CD14-positive monocyte (primary cell): ENCODE data around the gene SLC4A1. TPM values are rescaled to one million over a fixed set of nuclear protein-coding genes. Genes with fewer than 3 reads are reported as not detected.

Source experiments
- DNase-seq, 3 donors: peaks; one replicate each; pipeline ENCODE4 v3.0.0-alpha.2; 2011 to 2022
- H2AFZ ChIP-seq: 2 replicates; pipeline ENCODE4 v1.6.0; 2012; ENCODE audit warnings: mild to moderate bottlenecking, low read depth, low read length, inconsistent platforms; ENCODE audit not compliant: insufficient read depth, poor library complexity, severe bottlenecking
- H3K27ac ChIP-seq, 2 donors: 1 replicate in 1 of 2; 2 replicates in 1 of 2; pipeline ENCODE4 v1.5.1; 2012 to 2013; ENCODE audit warnings: low read length in 2 of 2, control low read depth in 1 of 2, inconsistent platforms in 1 of 2, low read depth in 1 of 2, mild to moderate bottlenecking in 1 of 2
- H3K27me3 ChIP-seq, 2 donors: one replicate each; pipeline versions ENCODE4 v1.6.0 to v1.6.1; 2011 to 2013; ENCODE audit warnings: low read length in 2 of 2; ENCODE audit not compliant: control insufficient read depth in 2 of 2, insufficient read depth in 2 of 2
- H3K36me3 ChIP-seq, 2 donors: replicated peaks in 1 of 2; 1 replicate in 1 of 2; 2 replicates in 1 of 2; pipeline versions ENCODE4 v1.5.1 to v1.6.1; 2012 to 2013; ENCODE audit warnings: low read length in 2 of 2, control low read depth in 1 of 2, inconsistent platforms in 1 of 2, mild to moderate bottlenecking in 1 of 2; ENCODE audit not compliant: insufficient read depth in 2 of 2, control insufficient read depth in 1 of 2
- H3K4me1 ChIP-seq, 2 donors: 1 replicate in 1 of 2; 2 replicates in 1 of 2; pipeline versions ENCODE4 v1.5.1 to v1.6.1; 2012 to 2013; ENCODE audit warnings: low read length in 2 of 2, control low read depth in 1 of 2, inconsistent platforms in 1 of 2, mild to moderate bottlenecking in 1 of 2, moderate library complexity in 1 of 2; ENCODE audit not compliant: insufficient read depth in 2 of 2, control insufficient read depth in 1 of 2
- H3K4me2 ChIP-seq: replicated peaks from 2 replicates; pipeline ENCODE3; 2012; ENCODE audit warnings: low read length, moderate library complexity, mild to moderate bottlenecking; ENCODE audit not compliant: poor library complexity, severe bottlenecking; ENCODE audit errors: extremely low read depth
- H3K4me3 ChIP-seq, 3 experiments: fragments of 200-600 bp in 1 of 3; sonication (generic) in 1 of 3; replicated peaks in 1 of 3; 1 replicate in 2 of 3; 2 replicates in 1 of 3; pipeline ENCODE4 v1.5.1; 2011 to 2013; ENCODE audit warnings: low read length in 3 of 3, mild to moderate bottlenecking in 3 of 3, control low read depth in 2 of 3, low read depth in 2 of 3, inconsistent platforms in 1 of 3, moderate library complexity in 1 of 3
- H3K79me2 ChIP-seq: 2 replicates; pipeline ENCODE4 v1.6.0; 2012; ENCODE audit warnings: mild to moderate bottlenecking, control low read depth, inconsistent platforms, low read length, moderate library complexity; ENCODE audit not compliant: insufficient read depth
- H3K9ac ChIP-seq: 2 replicates; pipeline ENCODE4 v1.6.0; 2017; ENCODE audit warnings: low read length, mild to moderate bottlenecking; ENCODE audit not compliant: insufficient read depth, poor library complexity, severe bottlenecking
- H3K9me3 ChIP-seq, 2 donors: replicated peaks in 1 of 2; 1 replicate in 1 of 2; 2 replicates in 1 of 2; pipeline versions ENCODE4 v1.5.1 to v1.6.1; 2012 to 2013; ENCODE audit warnings: low read length in 2 of 2, control low read depth in 1 of 2; ENCODE audit not compliant: control insufficient read depth in 1 of 2, insufficient read depth in 1 of 2
- H4K20me1 ChIP-seq: 2 replicates; pipeline ENCODE4 v1.6.0; 2012; ENCODE audit warnings: mild to moderate bottlenecking, low read length, control low read depth, moderate library complexity; ENCODE audit not compliant: insufficient read depth
- H3K27ac Mint-ChIP-seq, 7 donors: one replicate each; pipeline ENCODE4 v1.8.0; 2020; ENCODE audit warnings: mild to moderate bottlenecking in 7 of 7, mixed read lengths in 7 of 7, moderate library complexity in 6 of 7, inconsistent platforms in 2 of 7
- H3K27me3 Mint-ChIP-seq, 3 donors: one replicate each; pipeline ENCODE4 v1.8.0; 2021 to 2022; ENCODE audit warnings: low read depth in 3 of 3, mild to moderate bottlenecking in 3 of 3, mixed read lengths in 3 of 3, moderate library complexity in 3 of 3, inconsistent platforms in 1 of 3
- H3K36me3 Mint-ChIP-seq, 2 donors: one replicate each; pipeline ENCODE4 v1.8.0; 2020; ENCODE audit warnings: mixed read lengths in 2 of 2, inconsistent platforms in 1 of 2, mild to moderate bottlenecking in 1 of 2
- H3K4me1 Mint-ChIP-seq: one replicate; pipeline ENCODE4 v1.8.0; 2020; ENCODE audit warnings: mild to moderate bottlenecking, mixed read lengths
- H3K4me3 Mint-ChIP-seq, 2 donors: one replicate each; pipeline ENCODE4 v1.8.0; 2020; ENCODE audit warnings: mild to moderate bottlenecking in 2 of 2, mixed read lengths in 2 of 2, moderate library complexity in 1 of 2
- H3K9me3 Mint-ChIP-seq, 7 donors: one replicate each; pipeline ENCODE4 v1.8.0; 2020 to 2022; ENCODE audit warnings: mixed read lengths in 7 of 7, mild to moderate bottlenecking in 6 of 7, moderate library complexity in 6 of 7, inconsistent platforms in 2 of 7
- CTCF ChIP-seq: fragments of 200-600 bp; IDR thresholded peaks from one replicate; pipeline ENCODE4 v1.8.0; 2022; ENCODE audit warnings: antibody characterized with exemption, mild to moderate bottlenecking
- WGBS: methylation state at CpG from one replicate; pipeline ENCODE4 v1.1.5; 2013; ENCODE audit warnings: missing lambda C conversion rate; ENCODE audit not compliant: insufficient coverage; 5-methylcytosine and 5-hydroxymethylcytosine counted together
- intact Hi-C, 2 donors: fragments of 100-400 bp; cut with micrococcal nuclease; formaldehyde crosslinking; loops; one replicate each; pipeline versions ENCODE4 v1.15.0 to v1.15.1; 2023
- polyA plus RNA-seq, 3 donors: library from polyadenylated mRNA; depleted of rRNA in 1 of 3; unstranded in 2 of 3; stranded (reverse) in 1 of 3; fragments of 300-500 nt in 2 of 3; fragments of >200 nt in 1 of 3; fragmentation: Illumina TruSeq in 2 of 3; gene quantifications; 1 replicate in 2 of 3; 2 replicates in 1 of 3; pipeline ENCODE4 v1.2.3, GENCODE V29; 2012 to 2021

SLC4A1 gene
- polyA plus RNA-seq, 3 donors, result 0.04 TPM; not detected in 2

GRCh38 chr17:44220213-44221083 lies 47.5 kb downstream of the SLC4A1 start:
- H4K20me1 ChIP-seq, result peaks cover 29% of the 10 kb centered on the region
- no peak for TF ChIP-seq CTCF
- intact Hi-C loops, result no loop called here
- Mint-ChIP-seq H3K4me1 (peaks cover 38% of the 10 kb centered on the region), H3K4me3 (peak overlapping the region; percentile 95 to 97), H3K9me3 (peaks cover 0 to 2% (median 0%) of the 10 kb centered on the region in 7 donors), H3K36me3 (peaks cover 17 to 19% of the 10 kb centered on the region in 2 donors), H3K27ac (peak overlapping the region in 6 of 7 donors; percentile 57 to 96 (median 92)), H3K27me3 (peaks cover 7 to 12% (median 9%) of the 10 kb centered on the region in 3 donors)
- H3K4me2 ChIP-seq, result peak overlapping the region; percentile 100
- peak overlapping the region; percentile 90 to 95 (median 92) for H3K4me3 ChIP-seq
- peaks cover 47% of the 10 kb centered on the region for H3K79me2 ChIP-seq
- WGBS, result under 1% methylated on average over 81 of the region's 108 CpGs
- peak overlapping the region; percentile 83 to 87 for H3K27ac ChIP-seq
- H3K27me3 ChIP-seq, result no peaks in the 10 kb centered on the region
- H3K36me3 ChIP-seq, result peaks cover 13 to 14% of the 10 kb centered on the region in 2 donors
- H2AFZ ChIP-seq, result peak overlapping the region; percentile 65
- DNase-seq, result no peak
- H3K9ac ChIP-seq, result peak overlapping the region; percentile 82
- H3K9me3 ChIP-seq, result no peaks in the 10 kb centered on the region
- peaks cover 36 to 41% of the 10 kb centered on the region in 2 donors for H3K4me1 ChIP-seq

- peaks cover 0 to 2% (median 0%) of the 10 kb centered on the region in 7 donors for H3K9me3 Mint-ChIP-seq
- TF ChIP-seq CTCF, result no peak
- Histone ChIP-seq H4K20me1 (peaks cover 35% of the 10 kb centered on the region), H3K4me3 (peak within 1 kb of the TSS; percentile 90 to 95 (median 92)), H3K27me3 (no peaks in the 10 kb centered on the region), H3K79me2 (peaks cover 54% of the 10 kb centered on the region), H3K36me3 (peaks cover 20 to 22% of the 10 kb centered on the region in 2 donors), H3K9ac (peak within 1 kb of the TSS; percentile 82), H3K4me2 (peak within 1 kb of the TSS; percentile 100), H3K27ac (peak within 1 kb of the TSS; percentile 60 to 80), H3K9me3 (no peaks in the 10 kb centered on the region), H2AFZ (peak within 1 kb of the TSS; percentile 65), H3K4me1 (peaks cover 36 to 41% of the 10 kb centered on the region in 2 donors)
- intact Hi-C loops, result loop anchor here (1.0 to 5.0 kb wide), 4 partner anchors 21 to 125 kb away; partner anchors contain the start of genes SLC25A39 (in 2 of the 2) and GRN (in 1 of the 2)
- H3K4me3 Mint-ChIP-seq, result peak within 1 kb of the TSS; percentile 94 to 96
- peak within 1 kb of the TSS in 6 of 7 donors; percentile 45 to 93 (median 87) for H3K27ac Mint-ChIP-seq
- DNase-seq, result peak in 2 of 3 donors; percentile 26 to 52
- WGBS, result under 1% methylated on average over 28 of the region's 76 CpGs
- peaks cover 42% of the 10 kb centered on the region for H3K4me1 Mint-ChIP-seq
- H3K36me3 Mint-ChIP-seq, result peaks cover 24 to 27% of the 10 kb centered on the region in 2 donors
- H3K27me3 Mint-ChIP-seq, result peaks cover 5 to 7% (median 6%) of the 10 kb centered on the region in 3 donors
Observed at GRCh38 chr17:44219616-44220212, 48.2 kb downstream of the SLC4A1 start, which contains the start of gene UBTF. Gene UBTF, minus strand, starts transcription at chr17:44219675. Its CDS starts 1,446 bp downstream, at chr17:44218229.
